HG03558 (cell line): ENCODE results near the gene CLDN14.

Experiments used
- ATAC-seq: cut with Tn5 transposase; IDR thresholded peaks from one replicate; pipeline ENCODE4 v1.9.1; 2021; ENCODE audit warnings: moderate number of reproducible peaks; ENCODE audit not compliant: unreplicated experiment; ENCODE audit errors: extremely low read depth

CLDN14 gene

DNA sequence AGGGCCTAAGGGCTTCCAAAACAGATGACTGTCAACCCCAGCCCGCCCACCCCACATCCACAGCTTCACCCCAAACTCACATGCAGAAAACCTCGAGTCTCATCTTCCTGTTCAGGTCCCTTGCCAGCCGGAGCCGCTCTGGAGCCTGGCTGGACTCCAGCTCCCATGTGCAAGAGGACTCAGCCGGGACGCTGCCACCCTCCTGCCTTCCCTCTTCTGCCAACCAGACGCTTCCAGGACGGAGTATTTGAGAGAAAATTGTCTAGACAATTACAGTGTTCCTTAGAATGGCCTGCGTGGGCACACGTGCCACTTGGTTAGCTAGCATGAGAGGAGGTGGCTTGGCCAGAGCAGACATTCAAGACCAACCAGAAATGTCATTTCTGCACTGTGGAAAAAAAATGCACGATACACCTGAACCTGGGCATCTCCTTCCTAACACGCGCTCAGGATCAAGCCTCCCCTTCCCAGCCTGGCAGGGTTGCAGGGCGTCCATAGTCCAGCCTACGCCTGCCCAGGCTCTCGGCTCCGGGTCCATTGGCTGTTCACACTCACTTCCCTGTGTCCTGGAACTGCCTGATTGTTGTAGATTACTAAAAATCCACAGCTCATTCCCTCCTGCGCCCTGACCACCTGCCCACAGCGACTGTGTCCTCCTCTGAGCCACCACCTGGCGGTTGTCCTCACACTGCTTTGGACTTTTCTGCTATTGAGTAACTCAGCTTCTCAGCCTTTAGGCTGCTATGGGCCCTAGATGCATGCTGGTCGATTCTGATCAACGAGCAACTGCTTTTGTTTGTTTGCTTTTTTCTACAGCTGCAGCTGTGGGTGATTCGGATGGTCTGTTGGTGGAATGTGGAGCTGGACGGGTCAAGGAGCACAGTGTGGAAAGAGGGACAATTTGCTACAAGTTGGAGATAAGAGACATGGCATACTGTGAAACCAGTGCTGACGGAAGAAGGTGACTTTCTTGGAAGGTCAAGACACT, at the start of gene CLDN14:
CLDN14 (minus strand) TSS at position 708 of the 988 bp plus-strand sequence. CDS start 18,427 bp downstream, outside the sequence.
- ATAC-seq: no peak

- ATAC-seq: no peak
These were observed 48.8 kb upstream of the CLDN14 start for GRCh38 chr21:36528716-36529115.

DNA sequence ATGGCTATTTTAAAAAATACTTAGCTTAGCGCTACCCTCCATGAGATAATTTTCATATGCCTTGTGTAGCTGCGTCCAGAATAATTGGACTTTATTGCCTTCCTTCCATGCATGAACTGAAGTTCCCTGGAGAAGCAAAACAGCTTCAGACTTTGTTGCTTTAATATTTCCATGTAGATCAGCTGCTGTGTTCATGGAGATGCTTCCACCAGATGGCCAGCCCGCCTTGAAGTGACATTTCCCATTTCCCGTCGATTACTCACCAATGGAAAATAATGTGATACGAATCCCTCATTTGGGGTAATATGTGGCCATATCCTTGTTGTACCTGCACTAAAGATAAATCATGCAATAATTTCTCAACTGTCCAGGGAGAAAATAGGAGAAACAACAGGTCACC, 47.4 kb upstream of the CLDN14 start:
- ATAC-seq: no peak

DNA sequence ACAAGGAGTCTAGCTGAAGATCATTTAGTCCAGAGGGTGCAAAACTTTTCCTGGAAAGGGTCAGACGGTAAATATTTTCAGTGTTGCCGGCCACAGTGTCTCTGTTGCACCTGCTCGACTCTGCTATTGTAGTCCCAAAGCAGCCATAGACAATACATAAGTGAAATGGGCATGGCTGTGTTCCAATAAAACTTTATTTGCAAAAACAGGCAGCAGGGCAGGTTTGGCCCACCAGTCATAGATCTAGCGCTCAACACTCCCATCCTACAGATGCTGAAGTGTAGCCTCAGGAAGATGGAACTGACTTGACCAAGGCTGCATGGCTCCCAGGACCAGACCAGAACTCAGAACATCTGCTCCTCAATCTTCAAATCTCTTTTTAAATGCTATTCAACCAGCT, 46.2 kb upstream of the CLDN14 start:
- no peak for ATAC-seq

DNA sequence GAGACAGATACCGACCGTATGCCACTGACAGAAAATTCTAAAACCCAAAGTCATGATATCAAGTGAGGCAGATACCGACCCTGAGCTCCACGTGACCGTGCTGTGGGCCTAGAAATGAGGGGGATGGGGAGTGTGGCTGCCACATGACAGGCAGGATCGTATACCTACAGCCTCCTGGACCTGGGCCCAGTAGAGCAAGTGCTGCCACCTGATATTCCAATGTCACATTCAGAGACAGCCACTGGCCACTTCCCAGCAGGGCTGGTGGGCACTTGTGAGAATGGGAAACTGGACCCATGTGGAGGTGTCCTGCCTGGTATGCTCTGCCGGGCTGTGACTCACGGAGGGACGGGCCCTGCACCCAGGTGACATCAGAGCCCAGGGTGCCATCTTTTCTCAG, 44.6 kb upstream of the CLDN14 start:
- ATAC-seq: no peak

DNA sequence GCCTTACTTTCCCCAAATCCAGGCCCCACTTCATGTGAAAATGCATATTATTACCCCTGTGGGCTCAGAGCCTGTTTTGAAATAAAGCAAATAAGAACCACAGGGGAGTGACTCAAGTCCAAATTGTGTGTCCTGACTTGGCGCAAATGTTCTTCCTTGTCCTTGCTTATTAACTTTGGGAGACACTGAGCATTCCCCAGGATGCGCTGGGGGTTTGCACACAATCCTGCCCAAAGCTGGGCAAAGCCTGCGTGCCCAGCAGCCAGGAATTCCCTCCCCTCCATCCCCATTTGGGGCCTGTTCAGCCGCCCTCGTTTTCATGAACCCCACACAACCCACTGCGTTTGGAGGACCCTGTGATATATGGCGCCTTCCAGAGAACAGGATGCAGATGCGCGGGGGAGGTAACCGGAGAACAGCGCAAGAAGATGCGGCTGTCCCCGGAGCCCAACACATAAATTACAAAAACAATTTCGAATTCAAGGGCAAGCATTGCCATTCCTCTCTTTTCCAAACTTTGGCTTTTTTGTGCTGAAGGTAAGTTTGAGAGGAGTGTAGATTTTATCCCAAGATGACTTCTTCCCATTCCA, 42.4 kb upstream of the CLDN14 start:
- no peak for ATAC-seq

DNA sequence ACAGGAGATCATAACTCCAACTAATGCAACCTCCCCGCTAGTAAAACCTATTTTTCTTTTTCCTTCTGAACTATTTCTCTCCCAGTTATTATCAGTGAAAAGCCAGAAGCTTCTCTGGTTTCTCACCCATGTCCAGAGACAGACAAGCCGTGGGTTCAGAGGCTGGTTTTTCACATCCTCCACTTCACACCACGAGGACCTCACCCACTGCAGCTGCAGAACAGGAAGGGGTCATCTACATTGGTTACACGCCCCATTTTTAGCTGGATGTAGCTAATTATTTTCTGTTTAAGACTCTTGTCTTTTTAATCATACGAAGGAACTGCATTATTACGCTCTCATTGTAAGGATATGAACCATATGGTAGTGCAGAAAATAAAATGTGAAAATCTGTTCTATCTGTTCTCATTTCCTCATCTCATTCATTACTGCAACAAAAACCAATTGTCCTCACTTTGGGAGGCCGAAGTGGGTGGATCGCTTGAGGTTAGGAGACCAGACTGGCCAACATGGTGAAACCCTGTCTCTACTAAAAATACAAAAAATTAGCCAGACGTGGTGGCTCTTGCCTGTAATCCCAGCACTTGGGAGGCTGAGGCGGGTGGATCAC, 39.1 kb upstream of the CLDN14 start:
- no peak for ATAC-seq

- no peak for ATAC-seq
These were observed 37.6 kb upstream of the CLDN14 start for GRCh38 chr21:36517366-36518075.

DNA sequence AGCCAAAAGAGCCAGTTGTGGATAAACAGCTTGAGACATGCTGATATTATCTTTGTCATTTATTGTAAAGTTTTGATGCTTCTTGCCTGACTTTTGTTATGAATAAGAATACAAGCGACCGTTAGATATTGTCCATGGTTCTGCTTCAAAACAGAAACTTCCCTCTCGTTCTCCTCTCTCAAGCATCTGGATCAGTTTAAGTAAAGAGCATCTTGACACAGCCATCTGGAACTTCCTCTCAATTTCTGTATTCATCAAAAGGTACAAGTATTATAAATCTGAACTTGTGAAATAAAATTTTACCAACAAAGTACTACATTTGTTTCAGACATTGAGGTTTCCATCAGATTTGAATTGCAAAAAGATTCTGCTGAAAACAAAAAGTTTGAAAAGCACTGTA, 36.4 kb upstream of the CLDN14 start:
- ATAC-seq: no peak

DNA sequence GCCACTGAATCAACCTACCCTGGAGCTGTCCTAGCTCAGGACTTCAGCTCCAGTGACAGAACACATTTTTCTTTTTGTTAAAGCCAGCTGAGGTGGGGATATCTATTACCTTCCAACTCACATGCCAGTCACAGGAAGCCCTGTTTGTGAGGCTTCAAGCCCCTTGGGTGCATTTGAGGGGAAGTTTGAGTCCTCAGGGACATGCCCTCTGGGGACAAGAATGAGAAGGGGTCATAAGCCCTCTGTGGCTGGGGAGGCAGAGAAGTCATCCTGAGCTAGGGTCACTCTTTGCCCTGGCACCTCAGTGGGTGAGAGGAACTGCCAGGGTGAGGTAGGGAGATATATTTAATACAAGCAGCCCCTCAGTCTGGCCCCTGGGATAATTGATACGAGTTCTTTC, 33.5 kb upstream of the CLDN14 start:
- no peak for ATAC-seq

- ATAC-seq: no peak
These were observed 33.0 kb upstream of the CLDN14 start for GRCh38 chr21:36512971-36513370.

DNA sequence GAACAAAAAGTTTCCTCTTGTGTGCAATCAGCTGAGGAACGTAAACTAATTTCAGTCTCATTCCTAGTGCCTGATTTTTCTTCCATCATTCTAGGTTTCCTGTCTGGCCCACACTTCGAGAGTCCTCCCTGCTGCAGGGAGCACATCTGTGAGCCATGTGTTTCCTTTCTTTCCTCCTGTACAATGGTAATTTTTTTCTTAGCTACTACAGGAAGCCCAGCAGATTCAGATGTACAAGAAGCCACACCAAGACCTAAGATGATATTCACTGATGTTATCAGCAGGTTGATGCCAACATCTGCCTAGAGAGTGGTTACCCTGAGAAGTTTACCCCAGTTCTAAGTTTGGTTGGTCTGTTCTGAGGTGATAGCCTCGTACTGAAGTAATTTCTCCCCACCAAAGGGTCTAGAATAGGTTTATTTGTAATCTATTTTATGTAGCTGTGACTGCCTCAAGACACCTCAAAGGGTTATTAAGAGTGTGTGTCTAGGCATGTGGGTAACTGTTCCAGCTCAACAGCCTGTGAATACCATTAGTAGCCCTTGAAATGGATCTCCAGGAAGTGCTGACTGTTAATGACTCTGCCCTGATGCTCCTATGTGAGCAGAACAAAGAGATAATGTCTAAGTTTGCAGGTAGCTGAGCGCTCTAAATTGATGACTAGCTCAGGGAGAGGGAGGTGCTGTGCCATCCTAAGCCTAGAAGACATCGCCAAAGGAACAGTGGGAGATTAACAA, 31.7 kb upstream of the CLDN14 start:
- no peak for ATAC-seq

GRCh38 chr21:36510911-36511310, 31.0 kb upstream of the CLDN14 start:
- ATAC-seq: no peak

GRCh38 chr21:36509973-36510664, 30.2 kb upstream of the CLDN14 start:
- no peak for ATAC-seq

DNA sequence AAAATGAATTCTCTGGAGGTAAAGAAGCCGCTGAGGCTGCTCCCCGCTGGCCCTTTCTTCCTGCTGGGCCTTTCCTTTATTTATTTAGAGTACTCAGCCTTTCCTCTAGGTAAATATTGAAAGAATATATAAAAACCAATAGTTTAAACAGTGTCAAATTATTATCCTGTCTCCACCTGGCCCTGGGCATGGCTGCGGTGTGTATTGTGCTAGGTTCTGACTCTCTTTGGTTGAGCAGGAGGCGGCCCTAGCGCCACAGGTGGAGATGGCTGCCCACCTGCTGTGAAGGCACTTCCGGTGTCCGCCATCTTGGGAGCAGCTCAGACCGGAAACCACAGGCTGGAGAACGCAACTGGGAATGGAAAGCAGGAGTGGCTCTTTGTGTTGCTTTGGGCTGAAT, 29.0 kb upstream of the CLDN14 start:
- no peak for ATAC-seq

- ATAC-seq: no peak
These were observed 27.6 kb upstream of the CLDN14 start for GRCh38 chr21:36507397-36508018.

GRCh38 chr21:36506482-36506881, 26.6 kb upstream of the CLDN14 start:
- ATAC-seq: no peak

- no peak for ATAC-seq
These were observed 24.4 kb upstream of the CLDN14 start for GRCh38 chr21:36504067-36505058.
